T-helper 1 cell treated with Interleukin-12 subunit alpha and Interleukin-12 subunit beta and Interleukin-4 antibody, amounts not matched to agents 30 μg/mL and 1 μg/mL, for 36 hours (primary cell): Measurements from ENCODE around the gene SPATA16.
"Not testable (repeated sequence)": the region's sequence is repeated elsewhere in the genome, so short reads cannot be mapped to it uniquely, and the experiment has no call there.

Experiments used
- H3K27ac Mint-ChIP-seq: one replicate; pipeline ENCODE4 v1.8.0; 2021; ENCODE audit warnings: mild to moderate bottlenecking, mixed read lengths
- H3K27me3 Mint-ChIP-seq: one replicate; pipeline ENCODE4 v1.8.0; 2021; ENCODE audit warnings: low read depth, mixed read lengths
- H3K36me3 Mint-ChIP-seq: one replicate; pipeline ENCODE4 v1.8.0; 2021; ENCODE audit warnings: low read depth, mixed read lengths
- H3K4me1 Mint-ChIP-seq: one replicate; pipeline ENCODE4 v1.8.0; 2021; ENCODE audit warnings: low read depth, mixed read lengths
- H3K4me3 Mint-ChIP-seq: one replicate; pipeline ENCODE4 v1.8.0; 2021; ENCODE audit warnings: mild to moderate bottlenecking, moderate library complexity, mixed read lengths
- H3K9me3 Mint-ChIP-seq: one replicate; pipeline ENCODE4 v1.8.0; 2021; ENCODE audit warnings: mixed read lengths

The SPATA16 gene, protein sequence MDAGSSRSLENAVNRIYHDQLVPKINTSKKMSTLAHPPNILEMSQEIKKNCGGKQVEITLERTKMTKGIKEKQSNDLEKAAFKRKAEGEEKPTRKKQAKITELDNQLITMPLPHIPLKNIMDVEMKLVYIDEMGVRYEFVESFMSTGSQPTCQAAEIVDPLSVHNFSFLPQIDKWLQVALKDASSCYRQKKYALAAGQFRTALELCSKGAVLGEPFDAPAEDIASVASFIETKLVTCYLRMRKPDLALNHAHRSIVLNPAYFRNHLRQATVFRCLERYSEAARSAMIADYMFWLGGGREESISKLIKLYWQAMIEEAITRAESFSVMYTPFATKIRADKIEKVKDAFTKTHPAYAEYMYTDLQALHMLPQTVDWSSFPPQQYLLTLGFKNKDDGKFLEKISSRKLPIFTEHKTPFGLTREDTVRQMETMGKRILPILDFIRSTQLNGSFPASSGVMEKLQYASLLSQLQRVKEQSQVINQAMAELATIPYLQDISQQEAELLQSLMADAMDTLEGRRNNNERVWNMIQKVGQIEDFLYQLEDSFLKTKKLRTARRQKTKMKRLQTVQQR

DNA sequence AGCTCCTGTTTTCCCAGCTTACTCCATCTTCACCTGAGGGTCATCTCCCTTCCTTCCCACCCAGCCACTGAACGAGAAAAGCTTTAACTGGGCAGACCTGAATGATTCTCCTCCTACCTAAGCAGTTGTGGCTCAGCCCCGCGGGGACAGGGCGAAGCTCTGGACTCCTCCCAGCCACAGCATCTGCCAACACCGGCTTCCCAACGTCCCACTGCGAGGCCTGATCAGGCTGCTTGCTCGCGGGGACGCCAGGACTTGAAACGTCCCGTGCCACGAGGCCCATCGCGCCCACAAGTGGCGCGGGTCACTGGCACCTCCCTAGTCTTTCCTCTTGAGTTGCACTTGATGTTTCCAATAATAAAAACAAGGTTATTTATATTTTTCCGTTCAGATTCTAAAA lies at the start of gene SPATA16:
Gene SPATA16, minus strand, starts transcription at position 250 of the 400 bp plus-strand sequence. CDS start 23,504 bp downstream, outside the sequence.
- Mint-ChIP-seq H3K27ac (no peak within 1 kb of the TSS), H3K4me1 (no peaks in the 10 kb centered on the region), H3K36me3 (no peaks in the 10 kb centered on the region), H3K27me3 (no peaks in the 10 kb centered on the region), H3K4me3 (no peak within 1 kb of the TSS), H3K9me3 (no peaks in the 10 kb centered on the region)

DNA sequence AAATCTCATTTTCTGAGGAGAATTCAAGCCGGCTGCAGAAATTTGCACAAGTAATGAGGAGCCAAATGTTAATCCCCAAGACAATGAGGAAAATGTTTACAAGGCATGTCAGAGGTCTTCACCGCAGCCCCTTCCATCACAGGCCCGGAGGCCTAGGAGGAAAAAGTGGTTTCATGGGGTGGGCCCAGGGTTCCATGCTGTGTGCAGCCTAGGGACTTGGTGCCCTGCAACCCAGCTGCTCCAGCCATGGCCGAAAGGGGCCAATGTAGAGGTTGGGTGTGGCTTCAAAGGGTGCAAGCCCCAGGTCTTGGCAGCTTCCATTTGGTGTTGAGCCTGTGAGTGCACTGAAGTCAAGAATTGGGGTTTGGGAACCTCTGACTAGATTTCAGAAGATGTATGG lies 42.0 kb upstream of the SPATA16 start:
- not testable (repeated sequence) for H3K36me3 Mint-ChIP-seq, H3K27me3 Mint-ChIP-seq, H3K4me3 Mint-ChIP-seq, H3K9me3 Mint-ChIP-seq, H3K27ac Mint-ChIP-seq, H3K4me1 Mint-ChIP-seq

DNA sequence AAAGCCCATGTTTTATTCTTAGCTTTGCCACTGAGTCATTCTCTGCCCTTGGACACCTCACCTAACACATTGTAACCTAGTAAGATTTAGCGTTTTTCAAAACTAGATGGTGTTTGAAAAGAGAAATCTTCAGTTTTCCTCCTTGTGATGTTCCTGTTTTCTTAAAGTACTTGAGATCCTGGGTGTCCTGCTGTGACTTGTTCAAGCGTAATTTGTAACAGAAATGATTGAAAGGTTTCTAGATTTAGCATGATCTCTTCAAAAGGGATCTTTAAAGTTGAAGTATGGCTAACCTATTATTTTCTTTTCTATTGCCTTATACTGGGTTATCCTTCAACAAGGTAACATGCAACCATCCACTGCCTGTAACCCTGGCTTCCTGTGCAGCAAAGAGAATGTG lies 32.6 kb upstream of the SPATA16 start:
- Mint-ChIP-seq H3K27ac (no peak overlapping the region), H3K36me3 (no peaks in the 10 kb centered on the region), H3K9me3 (no peaks in the 10 kb centered on the region), H3K4me1 (no peaks in the 10 kb centered on the region), H3K4me3 (no peak overlapping the region), H3K27me3 (no peaks in the 10 kb centered on the region)

DNA sequence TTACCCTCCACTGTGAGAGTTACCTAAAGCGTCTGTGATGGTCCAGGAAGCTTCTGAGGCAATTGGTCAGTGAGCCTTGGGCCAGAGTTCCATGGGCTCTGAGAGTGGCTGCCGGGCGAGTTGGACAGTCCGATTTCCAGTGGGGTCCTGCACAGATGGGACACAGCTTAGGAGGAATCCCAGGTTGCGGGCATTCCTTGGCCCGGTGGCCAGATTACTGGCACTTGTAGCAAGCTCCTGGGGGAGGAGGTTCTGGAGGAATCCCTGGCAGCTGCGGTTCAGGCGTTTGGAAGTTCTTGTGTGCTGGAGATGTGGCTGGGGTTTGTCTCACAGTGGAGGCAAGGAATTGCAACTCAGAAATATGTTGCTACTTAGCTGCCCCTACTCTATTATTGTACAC lies 18.1 kb upstream of the SPATA16 start:
- H3K36me3 Mint-ChIP-seq, H3K9me3 Mint-ChIP-seq, H3K4me1 Mint-ChIP-seq, H3K27ac Mint-ChIP-seq, H3K4me3 Mint-ChIP-seq, H3K27me3 Mint-ChIP-seq: not testable (repeated sequence)

DNA sequence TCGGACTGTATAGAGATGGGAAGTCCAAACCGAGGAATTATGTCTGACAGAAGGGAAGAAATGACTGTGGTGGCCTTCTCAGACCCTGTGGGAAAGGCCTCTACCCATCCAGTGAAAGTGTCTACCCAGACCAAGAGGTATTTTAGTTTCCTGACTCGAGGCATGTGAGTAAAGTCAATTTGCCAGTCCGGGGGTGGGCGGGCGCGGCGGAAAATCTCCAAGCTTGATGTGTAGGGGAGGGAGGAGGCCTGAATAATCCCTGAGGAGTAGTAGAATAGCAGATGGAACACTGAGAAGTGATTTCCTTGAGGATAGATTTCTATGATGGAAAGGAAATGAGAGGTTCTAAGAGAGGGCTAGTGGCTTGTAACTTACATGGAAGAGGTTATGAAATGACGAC lies 15.5 kb upstream of the SPATA16 start:
- not testable (repeated sequence) for H3K36me3 Mint-ChIP-seq, H3K27ac Mint-ChIP-seq, H3K4me3 Mint-ChIP-seq, H3K9me3 Mint-ChIP-seq, H3K4me1 Mint-ChIP-seq, H3K27me3 Mint-ChIP-seq

DNA sequence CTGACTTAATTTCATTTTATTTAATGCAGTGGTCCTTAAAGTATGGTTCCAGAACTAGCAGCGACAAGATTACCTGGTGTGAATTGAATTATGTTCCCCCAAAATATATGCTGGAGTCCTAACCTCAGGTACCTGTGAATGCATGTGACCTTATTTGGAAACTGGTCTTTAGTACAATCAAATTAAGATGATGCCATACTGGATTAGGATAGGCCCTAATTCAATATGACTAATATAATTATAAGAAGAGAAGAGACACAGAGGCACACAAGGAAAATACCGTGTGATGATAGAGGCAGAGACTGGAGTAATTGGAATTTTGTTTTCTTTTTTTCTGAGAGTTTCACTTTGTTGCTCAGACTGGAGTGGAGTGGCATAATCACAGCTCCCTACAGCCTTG lies 12.6 kb upstream of the SPATA16 start:
- no peak overlapping the region for H3K27ac Mint-ChIP-seq
- H3K9me3 Mint-ChIP-seq: no peaks in the 10 kb centered on the region
- H3K4me1 Mint-ChIP-seq: no peaks in the 10 kb centered on the region
- no peaks in the 10 kb centered on the region for H3K36me3 Mint-ChIP-seq
- H3K27me3 Mint-ChIP-seq: no peaks in the 10 kb centered on the region
- H3K4me3 Mint-ChIP-seq: no peak overlapping the region

DNA sequence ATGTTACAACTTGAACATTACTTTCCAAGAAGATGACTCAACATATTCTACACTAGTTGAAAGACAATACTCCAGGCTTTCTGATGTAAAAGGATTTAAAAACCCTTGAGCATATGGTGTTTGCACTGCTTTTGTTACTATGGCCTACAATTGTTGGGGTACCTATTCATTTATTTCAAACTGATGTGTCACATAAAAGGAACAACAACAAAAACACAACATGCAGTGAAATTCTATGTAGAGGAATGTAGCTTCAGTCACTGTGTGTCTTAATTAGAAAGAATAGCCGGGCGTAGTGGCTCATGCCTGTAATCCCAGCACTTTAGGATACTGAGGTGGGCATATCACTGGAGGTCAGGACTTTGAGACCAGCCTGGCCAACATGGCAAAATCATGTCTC lies 1.6 kb downstream of the SPATA16 start:
- Mint-ChIP-seq H3K27ac (no peak overlapping the region), H3K36me3 (no peaks in the 10 kb centered on the region), H3K27me3 (no peaks in the 10 kb centered on the region), H3K4me1 (no peaks in the 10 kb centered on the region), H3K4me3 (no peak overlapping the region), H3K9me3 (no peaks in the 10 kb centered on the region)

DNA sequence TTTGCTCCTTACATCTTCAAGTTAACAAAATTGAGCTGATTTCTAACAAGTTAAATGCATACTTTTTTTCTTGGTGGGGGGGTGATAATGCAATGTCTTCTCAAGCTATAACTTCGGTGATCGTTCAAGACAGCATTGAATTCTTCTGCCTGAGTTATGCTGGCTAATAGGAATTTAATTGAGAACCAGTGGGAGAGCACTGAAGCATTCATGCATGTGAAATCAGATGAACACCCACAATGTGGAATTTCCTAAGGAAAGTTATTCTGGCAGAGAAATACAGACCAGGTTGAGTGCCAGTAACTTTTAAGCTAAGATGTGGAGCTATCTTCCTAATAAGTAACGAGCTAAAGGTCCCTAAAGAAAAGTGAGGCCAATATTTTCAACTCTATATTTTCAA lies 3.0 kb downstream of the SPATA16 start:
- Mint-ChIP-seq H3K27ac (no peak overlapping the region), H3K4me3 (no peak overlapping the region), H3K9me3 (no peaks in the 10 kb centered on the region), H3K27me3 (no peaks in the 10 kb centered on the region), H3K4me1 (no peaks in the 10 kb centered on the region), H3K36me3 (no peaks in the 10 kb centered on the region)

DNA sequence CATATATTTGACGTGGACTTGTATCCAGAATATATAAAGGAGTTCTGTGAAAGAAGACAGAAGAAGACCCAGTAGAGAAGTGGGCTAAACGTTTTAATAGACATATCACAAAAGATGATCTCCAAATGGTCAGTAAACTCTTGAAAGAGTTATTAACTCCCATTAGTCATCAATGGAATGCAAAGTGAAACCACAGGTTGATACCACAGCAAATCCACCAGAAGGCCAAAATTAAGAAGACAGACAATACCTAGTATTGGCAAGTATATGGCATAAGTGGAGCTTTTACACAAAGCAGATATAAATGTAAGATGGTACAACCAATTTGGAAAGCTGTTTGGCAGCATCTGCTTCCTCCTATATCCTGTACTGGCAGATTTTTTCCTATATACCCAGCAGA lies 6.0 kb downstream of the SPATA16 start:
- no peaks in the 10 kb centered on the region for H3K27me3 Mint-ChIP-seq

DNA sequence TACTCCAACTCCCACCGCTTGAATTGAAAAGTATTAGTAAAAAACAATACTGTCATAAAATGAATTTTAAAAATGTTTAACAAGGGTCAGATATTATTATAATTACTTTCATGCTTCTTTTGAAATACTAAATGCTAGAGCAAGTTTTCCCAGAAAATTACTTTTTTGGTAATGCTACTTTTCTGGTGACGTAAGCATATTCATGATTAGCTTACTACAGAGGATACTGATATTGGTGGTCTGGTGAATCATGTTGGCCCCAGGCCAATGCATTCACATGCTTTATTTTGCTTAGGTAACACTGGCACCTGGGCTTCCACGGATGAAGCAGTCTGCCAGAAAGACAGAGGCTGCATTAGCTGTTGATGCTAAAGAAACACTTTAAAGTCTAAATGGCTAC lies 12.4 kb downstream of the SPATA16 start:
- H3K27ac Mint-ChIP-seq: no peak overlapping the region
- H3K36me3 Mint-ChIP-seq: no peaks in the 10 kb centered on the region
- no peaks in the 10 kb centered on the region for H3K4me1 Mint-ChIP-seq
- no peak overlapping the region for H3K4me3 Mint-ChIP-seq
- no peaks in the 10 kb centered on the region for H3K27me3 Mint-ChIP-seq
- no peaks in the 10 kb centered on the region for H3K9me3 Mint-ChIP-seq

More for the DNA sequence above, 6.0 kb downstream of the SPATA16 start:
- Mint-ChIP-seq H3K9me3 (no peaks in the 10 kb centered on the region), H3K27ac (no peak overlapping the region), H3K36me3 (no peaks in the 10 kb centered on the region), H3K4me3 (no peak overlapping the region), H3K4me1 (no peaks in the 10 kb centered on the region)

DNA sequence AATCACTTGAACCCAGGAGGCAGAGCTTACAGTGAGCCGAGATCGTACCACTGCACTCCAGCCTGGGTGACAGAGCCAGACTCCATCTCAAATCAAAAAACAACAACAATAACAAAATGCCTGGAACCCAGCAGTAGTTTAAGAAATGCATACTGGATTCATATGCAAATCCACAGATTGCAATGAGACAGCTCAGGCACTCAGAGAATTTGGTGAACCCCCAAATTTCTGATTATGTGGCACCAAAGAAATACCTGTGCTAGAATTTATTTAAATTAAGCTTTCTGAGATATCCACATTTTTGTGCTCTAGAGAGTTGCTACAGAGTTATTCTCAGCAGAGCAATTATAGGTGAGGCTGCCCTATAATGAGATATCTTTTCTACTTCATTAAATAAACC lies 29.7 kb downstream of the SPATA16 start:
- H3K36me3 Mint-ChIP-seq: no peaks in the 10 kb centered on the region
- H3K27me3 Mint-ChIP-seq: no peaks in the 10 kb centered on the region
- H3K27ac Mint-ChIP-seq: no peak overlapping the region
- no peaks in the 10 kb centered on the region for H3K4me1 Mint-ChIP-seq
- no peak overlapping the region for H3K4me3 Mint-ChIP-seq
- H3K9me3 Mint-ChIP-seq: no peaks in the 10 kb centered on the region

DNA sequence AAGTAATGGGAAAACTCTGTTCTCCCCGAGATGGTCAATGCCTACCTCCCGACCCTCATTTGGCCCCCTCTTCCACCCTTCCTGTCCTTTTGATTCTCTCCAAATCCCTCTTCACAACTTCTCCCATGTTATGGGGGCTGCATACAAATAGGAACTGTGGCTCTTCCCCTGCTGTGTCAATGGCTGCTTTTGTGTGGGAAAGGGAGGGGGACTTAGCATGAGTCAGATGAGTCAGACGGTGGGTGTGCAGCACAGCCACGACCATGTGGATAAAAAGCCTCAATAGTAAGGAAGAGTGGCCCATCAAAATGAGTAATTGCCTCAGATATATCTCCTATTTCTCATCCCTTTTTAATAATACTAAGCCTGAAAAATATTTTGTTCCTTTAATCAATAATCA lies 31.9 kb downstream of the SPATA16 start:
- Mint-ChIP-seq H3K36me3 (no peaks in the 10 kb centered on the region), H3K4me3 (no peak overlapping the region), H3K4me1 (no peaks in the 10 kb centered on the region), H3K27ac (peak overlapping the region; percentile 34), H3K9me3 (no peaks in the 10 kb centered on the region), H3K27me3 (no peaks in the 10 kb centered on the region)

DNA sequence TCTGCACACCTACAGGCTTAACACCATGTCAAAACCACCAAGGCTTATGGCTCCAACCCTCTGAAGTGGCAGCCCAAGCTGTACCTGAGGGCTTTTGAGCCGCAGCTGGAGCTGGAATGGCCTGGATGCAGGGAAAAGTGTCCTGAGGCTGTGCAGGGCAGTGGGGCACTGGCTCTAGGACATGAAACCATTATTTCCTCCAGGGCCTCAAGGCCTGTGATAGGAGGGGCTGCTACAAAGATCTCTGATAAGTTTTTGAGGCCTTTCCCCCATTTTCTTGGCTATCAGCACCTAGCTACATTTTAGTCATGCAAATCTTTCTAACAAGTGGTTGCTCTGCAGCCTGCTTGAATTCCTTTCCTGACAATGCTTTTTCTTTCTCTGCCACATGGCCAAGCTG lies 37.6 kb downstream of the SPATA16 start:
- Mint-ChIP-seq H3K9me3 (no peaks in the 10 kb centered on the region), H3K4me1 (no peaks in the 10 kb centered on the region), H3K36me3 (no peaks in the 10 kb centered on the region), H3K27me3 (no peaks in the 10 kb centered on the region), H3K27ac (no peak overlapping the region), H3K4me3 (no peak overlapping the region)

DNA sequence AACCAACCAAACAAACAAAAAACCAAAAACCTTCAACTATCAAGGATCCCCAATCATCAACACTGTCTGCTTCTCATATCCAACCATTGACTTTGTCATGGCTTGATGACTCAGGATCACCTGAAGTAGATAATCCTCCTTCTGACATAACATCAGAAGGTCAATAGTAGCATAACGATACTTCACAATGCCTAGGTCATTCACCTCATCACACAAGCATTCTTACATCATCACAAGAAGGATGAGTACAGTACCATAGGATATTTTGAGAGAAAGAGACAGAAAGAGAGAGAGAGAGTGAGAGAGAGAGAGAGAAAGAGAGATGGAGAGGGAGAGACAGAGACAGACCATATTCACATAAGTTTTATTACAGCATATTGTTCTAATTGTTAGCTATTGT lies 42.1 kb downstream of the SPATA16 start:
- H3K36me3 Mint-ChIP-seq: no peaks in the 10 kb centered on the region
- no peaks in the 10 kb centered on the region for H3K27me3 Mint-ChIP-seq
- H3K4me3 Mint-ChIP-seq: no peak overlapping the region
- H3K27ac Mint-ChIP-seq: no peak overlapping the region
- H3K4me1 Mint-ChIP-seq: no peaks in the 10 kb centered on the region
- H3K9me3 Mint-ChIP-seq: no peaks in the 10 kb centered on the region

DNA sequence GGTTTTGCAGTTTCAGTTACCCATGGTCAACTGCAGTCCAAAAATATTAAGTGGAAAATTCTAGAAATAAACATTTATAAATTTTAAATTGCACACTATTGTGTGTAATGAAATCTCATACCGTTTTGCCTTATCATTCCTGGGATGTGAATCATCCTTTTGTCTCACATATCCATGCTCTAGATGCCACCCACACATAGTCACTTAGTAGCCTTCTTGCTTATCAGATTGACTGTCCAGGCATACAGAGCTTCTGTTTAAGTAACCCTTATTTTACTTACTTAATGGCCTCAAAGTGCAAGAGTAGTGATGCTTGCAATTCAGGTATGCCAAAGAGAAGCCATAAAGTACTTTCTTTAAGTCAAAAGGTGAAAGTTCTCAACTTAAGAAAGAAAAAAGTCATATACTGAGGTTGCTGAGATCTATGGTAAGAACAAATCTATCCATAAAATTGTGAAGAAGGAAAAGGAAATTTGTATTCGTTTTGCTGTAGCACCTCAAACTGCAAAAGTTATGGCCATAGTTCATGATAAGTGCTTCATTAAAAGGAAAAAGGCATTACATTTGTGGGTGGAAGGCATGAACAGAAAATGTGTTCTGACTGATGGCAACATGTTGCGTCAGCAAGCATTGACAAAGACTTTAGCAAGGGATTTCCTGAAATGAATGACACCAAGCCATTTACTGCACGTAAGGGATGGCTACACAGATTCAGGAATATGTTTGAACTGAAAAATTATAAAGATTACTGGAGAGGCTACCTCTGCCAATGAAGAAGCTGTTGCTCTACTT lies 43.8 kb downstream of the SPATA16 start:
- no peaks in the 10 kb centered on the region for H3K27me3 Mint-ChIP-seq
- H3K4me1 Mint-ChIP-seq: no peaks in the 10 kb centered on the region
- H3K36me3 Mint-ChIP-seq: no peaks in the 10 kb centered on the region
- no peaks in the 10 kb centered on the region for H3K9me3 Mint-ChIP-seq
- H3K4me3 Mint-ChIP-seq: no peak overlapping the region
- H3K27ac Mint-ChIP-seq: no peak overlapping the region
